D341Med (cell line): ENCODE results near the gene GPBP1.
"Not testable (repeated sequence)": the region's sequence is repeated elsewhere in the genome, so short reads cannot be mapped to it uniquely, and the experiment has no call there.

ENCODE experiments used
- DNase-seq: peaks from one replicate; pipeline ENCODE4 v3.0.0; 2012; ENCODE audit warnings: low spot score

The GPBP1 gene

DNA sequence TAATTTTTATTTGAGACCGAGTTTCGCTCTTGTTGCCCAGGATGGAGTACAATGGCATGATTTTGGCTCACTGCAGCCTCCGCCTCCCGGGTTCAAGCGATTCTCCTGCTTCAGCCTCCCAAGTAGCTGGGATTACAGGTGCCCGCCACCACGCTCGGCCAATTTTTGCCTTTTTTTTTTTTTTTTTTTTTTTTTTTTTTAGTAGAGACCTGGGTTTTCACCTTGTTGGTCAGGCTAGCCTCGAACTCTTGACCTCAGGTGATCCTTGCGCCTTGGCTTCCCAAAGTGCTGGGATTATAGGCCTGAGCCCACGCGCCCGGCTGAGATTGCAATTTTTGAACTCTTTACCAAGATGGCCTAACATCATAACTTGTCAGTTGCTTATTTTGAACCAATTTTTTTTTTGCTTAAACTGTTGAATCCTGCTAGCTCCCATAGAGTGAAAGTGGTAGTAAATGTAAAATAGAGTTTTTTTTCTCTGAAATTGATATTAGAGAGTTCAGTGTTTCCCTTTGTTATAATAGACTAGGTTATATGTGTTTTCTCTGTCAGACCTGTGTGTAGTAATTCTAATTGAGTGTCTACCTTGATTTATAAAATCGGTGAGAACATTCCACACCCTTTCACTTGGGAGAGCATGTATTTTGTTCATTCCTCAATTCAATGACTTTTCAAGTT is 3.8 kb downstream of the GPBP1 start:
- no peak for DNase-seq

DNA sequence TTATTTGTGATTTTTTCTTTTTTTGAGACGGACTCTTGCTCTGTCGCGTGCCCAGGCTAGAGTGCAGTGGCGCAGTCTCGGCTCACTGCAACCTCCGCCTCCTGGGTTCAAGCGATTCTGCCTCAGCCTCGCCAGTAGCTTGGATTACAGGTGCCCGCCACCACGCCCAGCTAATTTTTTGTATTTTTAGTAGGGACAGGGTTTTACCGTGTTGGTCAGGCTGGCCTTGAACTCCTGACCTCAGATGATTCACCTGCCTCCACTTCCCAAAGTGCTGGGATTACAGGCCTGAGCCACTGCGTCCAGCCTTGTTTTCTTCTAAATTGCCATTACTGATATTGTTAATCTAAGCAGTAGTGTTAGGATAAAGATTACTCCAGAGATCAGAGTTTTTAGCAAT is 4.4 kb downstream of the GPBP1 start:
- not testable (repeated sequence) for DNase-seq

DNA sequence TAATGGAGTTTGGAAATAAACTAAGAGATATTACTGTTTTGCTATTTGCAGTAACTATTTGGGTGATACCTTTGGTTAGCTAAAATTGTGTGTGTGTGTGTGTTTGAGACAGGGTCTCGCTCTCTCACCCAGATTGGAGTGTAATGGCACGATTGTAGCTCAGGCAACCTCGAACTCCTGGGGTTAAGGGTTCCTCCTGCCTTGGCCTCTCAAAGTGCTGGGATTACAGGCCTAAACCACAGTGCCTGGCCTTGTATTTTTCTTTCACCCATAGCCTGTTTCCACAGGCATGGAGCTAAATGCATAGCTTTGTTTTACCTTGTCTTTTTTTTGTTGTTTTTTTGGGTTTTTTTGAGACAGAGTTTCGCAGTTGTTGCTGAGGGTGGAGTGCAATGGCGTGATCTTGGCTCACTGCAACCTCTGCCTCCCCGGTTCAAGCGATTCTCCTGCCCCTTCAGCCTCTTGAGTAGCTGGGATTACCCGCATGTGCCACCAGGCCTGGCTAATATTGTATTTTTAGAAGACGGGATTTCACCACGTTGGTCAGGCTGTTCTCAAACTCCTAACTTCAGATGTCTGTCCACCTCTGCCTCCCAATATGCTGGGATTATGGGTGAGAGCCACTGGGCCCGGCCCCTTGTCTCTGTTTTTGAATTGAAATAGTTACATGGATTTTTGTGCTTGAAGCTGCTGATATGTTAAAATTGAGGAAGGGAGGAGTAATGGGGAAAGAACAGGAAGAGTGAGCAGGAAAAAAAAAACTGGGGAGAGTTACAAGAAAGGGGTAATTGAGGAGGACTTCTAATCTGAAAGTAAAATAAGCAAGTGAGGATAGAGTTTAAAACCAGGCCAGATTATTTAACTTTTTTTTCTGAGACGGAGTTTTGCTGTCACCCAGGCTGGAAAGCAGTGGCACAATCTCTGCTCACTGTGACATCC is 5.7 kb downstream of the GPBP1 start:
- no peak for DNase-seq

DNA sequence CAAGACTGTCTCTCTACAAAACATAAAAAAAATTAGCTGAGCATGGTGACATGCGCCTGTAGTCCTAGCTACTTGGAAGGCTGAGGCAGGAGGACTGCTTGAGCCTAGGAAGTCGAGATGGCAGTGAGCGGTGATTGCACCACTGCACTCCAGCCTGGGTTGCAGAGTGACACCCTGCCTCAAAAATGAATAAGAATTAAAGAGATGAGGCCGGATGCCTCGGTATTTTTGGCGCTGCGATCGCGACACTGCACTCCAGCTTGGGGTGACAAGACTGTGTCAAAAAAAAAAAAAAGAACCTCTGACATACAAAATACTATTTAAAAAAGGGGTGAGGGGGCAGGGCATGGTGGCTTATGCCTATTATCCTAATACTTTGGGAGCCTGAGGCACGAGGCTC is 7.3 kb downstream of the GPBP1 start:
- no peak for DNase-seq

DNA sequence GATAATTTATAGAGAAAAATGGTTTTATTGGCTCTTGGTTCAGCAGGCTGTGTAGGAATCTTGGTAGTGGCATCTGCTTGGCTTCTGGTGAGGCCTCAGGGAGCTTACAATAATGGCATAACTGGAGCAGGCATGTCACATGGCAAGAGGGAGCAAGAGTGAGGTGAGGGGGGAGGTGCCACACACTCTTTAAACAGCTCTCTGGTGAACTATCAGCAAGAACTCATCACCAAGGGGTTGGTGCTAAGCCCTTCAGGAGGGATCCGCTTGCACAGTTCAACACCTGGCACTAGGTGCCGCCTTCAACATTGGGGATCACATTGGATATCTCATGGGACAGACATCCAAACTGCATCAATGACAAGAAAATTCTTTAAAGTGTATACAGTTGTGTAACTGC is 10.5 kb downstream of the GPBP1 start:
- DNase-seq: no peak

DNA sequence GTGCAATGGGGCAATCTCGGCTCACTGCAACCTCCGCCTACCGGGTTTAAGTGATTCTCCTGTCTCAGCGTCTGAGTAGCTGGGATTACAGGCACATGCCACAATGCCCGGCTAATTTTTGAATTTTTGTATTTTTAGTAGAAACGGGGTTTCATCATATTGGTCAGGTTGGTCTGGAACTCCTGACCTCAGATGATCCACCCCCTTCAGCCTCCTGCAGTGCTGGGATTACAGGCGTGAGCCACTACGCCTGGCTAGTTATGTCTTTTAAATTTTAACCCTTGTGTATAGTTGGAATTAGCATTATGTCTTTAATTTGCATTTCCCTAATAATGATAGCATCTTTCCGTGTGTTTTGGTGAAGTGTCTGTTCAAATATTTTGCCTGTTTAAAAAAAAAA is 11.5 kb downstream of the GPBP1 start:
- no peak for DNase-seq

DNA sequence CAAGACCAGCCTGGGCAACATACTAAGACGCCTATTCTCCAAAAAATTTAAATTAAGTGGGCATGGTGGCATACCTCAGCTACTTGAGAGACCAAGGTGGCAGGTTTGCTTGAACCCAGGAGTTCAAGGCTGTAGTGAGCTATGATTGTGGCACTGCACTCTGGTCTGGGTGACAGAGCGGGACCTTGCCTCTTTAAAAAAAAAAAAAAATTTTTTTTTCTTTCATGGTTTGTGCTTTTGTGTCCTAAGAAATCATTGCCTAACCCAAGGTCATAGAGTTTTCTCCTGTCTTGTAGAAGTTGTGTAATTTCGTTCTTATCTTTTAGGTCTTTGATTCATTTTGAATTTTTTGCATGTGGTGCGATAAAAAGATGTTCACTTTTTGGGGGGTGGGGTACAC is 12.3 kb downstream of the GPBP1 start:
- no peak for DNase-seq

DNA sequence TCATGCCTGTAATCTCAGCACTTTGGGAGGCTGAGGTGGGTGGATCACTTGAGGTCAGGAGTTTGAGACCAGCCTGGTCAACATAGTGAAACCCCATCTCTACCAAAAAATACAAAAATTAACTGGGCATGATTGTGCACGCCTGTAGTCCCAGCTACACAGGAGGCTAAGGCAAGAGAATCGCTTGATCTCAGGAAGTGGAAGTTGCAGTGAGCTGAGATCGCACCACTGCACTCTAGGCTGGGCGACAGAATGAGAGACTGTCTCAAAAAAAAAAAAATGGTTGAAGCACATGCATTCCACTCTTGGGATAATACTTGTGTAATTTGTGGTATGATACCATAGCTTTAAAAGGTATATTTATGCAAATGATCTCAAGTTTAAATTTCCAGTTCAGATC is 14.1 kb downstream of the GPBP1 start:
- DNase-seq: not testable (repeated sequence)

DNA sequence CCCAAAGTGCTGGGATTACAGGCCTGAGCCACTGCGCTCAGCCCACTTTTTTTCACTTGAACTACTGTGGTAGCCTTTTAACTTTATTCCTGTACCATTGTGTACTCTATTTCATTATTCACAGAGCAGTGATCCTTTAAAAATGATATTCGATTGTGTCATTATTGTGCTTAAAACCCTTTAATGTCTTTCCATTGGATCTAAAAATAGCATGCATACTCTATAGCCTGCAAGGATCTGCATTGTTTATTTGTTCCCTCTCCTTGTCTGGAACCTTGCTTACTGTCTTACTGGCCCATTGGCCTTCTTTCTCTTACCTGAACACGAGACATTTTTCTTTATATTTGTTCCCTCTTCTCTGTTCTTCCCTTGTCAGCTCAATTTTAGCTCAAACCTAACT is 15.7 kb downstream of the GPBP1 start:
- no peak for DNase-seq

DNA sequence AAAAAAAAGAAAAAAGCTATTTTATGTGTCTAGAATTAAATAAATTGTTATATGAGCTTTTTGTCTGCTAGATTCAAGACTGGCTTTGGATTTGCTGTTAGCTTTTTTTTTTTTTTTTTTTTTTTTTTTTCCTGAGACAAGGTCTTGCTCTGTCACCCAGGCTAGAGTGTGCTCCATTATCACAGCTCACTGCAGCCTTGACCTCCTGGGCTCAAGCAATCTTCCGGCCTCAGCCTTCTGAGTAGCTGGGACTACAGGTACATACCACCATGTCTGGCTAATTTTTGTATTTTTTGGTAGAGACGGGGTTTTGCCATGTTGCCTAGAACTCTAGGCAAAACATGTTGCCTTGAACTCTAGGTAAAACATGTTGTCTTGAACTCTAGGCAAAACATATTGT is 16.7 kb downstream of the GPBP1 start:
- no peak for DNase-seq

DNA sequence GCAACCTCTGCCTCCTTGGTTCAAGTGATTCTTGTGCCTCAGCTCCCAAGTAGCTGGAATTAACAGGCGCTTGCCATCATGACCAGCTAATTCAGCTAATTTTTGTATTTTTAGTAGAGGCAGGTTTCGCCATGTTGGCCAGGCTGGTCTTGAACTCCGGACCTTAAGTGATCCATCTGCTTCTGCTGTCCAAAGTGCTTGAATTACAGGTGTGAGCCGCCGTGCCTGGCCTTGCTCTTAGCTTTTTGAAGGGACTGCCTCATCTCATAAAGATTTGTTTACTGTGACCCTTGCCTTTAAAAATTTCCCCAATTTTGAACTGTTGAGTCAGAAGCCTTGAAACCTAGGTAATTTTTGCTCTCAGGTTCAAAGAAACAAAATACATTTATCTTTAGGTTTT is 17.3 kb downstream of the GPBP1 start:
- no peak for DNase-seq

DNA sequence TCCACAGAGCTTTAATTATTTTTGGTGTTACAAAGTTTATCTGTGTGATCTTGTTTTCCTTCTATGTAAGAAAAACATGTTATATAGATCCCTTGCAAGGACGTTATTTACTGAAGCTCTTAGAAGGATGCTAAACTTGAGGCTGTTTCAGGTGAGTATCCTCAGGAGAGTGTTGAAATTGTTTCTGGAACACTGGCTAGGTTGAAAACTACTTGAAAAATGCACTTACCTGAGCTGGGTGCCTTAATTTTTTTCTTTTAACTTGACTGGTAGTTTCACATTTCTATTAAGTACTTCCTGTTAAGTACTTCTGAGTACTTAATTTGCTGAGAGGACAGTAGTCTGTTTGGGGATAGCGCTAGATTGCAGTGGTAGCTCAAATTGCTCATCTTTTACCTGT is 18.1 kb downstream of the GPBP1 start:
- no peak for DNase-seq

DNA sequence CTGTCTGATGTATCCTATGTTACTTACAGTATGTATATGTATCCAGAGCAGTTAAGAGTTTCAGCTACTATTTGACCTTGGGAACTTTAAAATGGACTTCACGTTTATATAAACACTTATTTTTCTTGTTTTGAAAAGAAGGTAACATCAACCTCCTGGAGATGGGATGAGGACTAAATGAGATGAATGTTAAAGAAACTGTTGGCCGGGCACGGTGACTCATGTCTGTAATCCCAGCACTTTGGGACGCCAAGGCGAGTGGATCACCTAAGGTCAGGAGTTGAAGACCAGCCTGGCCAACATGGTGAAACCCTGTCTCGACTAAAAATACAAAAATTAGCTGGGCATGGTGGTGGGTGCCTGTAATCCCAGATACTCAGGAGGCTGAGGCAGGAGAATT is 19.0 kb downstream of the GPBP1 start:
- not testable (repeated sequence) for DNase-seq

DNA sequence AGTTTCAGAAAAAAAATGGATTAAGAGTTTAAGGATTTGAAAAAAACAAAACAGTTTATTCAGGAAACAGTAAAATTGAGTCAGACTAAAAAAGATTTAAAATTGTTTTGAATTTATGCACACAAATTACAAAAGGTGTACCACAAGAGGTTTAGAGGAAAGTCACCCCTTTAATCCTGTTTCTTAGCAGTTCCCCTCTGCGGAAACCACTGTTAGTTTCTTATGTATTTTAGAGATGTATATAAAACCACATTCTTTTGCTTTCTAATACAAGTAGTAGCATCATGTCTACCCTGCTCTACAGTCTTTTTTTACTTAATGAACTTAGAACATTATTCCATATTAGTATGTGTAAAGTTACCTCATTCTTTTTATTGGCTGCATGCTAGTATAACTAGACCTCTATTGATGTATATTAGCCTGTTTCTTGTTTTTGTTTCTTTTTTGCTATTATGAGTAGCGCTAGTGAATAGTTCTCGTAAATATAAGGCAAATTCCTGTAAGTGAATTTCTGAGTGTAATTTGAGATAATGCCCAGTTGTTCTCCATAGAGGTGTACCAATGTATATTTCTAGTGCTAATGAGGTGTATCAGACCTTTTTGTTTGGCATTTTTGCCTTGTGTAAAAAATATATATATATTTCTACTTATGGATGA is 20.0 kb downstream of the GPBP1 start:
- DNase-seq: no peak

DNA sequence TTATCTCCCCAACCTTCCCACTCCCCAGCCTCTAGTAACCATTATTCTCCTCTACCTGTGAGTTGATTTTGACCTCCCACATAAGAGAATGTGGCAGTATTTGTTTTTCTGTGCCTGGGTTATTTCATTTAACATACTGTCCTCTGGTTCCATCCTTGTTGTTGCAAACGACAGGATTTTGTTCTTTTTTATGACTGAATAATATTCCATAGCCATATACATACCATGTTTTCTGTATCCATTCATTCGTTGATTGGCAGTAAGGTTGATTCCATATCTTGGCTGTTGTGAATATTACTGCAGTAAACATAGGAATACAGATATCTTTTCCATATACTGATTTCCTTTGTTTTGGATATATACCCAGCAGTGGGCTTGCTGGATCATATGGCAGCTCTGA is 20.8 kb downstream of the GPBP1 start:
- no peak for DNase-seq

DNA sequence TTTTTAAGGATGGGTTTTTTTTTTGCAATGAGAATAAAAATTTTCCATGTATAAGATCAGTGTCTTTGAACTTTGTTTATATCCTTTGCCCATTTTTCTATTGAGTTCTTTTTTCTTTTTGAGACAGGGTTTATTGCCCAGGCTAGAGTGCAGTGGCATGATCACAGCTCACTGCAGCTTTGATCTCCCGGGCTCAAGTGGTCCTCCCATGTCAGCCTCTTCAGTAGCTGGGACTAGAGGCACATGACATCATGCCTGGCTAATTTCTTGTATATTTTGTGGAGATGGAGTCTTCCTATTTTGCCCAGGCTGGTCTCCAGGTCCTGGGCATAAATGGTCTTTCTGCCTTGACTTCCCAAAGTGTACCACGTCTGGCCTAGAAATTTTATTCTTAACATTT is 21.2 kb downstream of the GPBP1 start:
- no peak for DNase-seq

DNA sequence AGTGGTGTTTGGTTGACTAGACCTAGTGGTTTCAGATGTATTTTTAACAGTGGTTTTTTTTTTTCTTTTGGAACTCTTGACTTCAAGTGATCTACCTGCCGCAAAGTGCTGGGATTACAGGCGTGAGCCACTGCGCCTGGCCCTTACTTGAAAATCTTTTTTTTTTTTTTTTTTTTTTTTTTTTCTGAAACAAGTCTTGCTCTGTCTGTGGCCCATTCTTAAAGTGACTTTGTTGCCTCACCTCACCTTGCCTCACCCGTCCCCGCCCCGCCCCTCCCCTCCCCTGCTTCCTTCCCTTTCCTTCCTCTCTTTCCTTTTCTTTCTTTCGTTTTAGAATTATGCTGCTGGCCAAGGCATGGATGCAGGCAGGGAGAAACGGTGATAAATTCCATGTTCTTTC is 26.0 kb downstream of the GPBP1 start:
- DNase-seq: no peak

DNA sequence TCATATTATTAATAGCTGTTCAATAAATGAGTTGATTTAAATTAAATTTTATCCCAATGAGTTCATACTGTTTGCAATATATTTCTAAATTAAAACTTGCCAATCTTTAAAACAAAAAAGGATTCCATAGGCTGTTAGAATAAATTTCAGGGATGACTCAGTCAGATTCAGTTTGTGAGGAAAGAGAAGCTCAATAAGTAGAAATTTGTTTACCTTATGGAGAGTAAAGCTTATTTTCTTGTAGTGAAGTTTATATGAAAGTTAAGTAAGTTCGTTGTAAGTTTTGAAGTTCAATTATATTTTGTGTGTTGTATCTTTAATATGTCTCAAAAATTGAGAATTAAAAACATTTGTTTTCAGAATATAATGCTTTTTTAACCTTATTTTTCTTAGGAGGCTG is 29.0 kb downstream of the GPBP1 start:
- no peak for DNase-seq

DNA sequence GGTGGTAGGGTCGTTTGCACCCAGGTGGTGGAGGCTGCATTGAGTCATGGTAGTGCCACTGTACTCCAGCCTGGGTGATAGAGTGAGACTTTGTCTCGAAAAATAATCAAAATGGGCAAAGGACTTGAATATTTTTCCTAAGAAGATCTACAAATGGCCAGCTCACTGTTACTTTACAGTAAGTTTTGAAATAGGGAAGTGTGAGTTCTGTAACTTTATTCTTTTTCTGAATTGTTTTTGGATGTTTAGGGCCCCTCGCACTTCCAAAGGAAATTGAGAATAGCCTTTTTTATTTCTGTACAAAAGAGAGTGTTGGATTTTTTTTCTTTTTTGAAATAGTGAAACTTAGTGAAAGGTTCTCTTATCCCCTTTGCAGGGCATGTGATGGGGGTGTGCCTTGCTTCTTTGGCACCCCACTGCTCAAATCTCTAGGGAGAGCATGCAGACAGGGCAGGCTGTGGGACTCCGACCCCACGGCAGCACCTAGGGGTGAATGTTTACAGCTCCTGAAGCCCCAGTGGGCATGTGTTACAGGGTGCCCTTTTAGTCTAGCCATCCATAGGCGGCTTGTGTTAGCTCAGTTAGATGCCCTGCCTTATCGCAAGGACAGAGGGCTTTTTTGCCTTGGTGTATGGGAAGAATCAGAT is 33.3 kb downstream of the GPBP1 start:
- no peak for DNase-seq

DNA sequence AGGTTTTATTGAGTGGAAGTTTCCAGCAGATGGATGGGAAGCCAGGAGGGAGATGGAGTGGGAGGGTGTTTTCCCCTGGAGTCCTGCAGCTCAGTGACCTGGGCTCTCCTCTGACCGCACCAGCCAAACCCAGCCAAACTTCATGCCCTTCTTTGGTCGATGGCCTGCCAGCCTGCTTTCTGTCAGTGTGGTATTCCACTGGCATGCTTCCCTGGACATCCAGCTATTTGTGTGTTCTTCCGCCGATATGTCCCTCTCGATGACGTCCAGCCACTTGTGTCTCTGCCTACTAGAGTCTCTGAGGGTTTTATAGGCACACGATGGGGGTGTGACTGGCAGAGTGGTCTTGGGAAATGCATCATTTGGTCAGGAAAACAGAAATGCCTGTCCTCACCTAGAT is 33.8 kb downstream of the GPBP1 start:
- DNase-seq: no peak

DNA sequence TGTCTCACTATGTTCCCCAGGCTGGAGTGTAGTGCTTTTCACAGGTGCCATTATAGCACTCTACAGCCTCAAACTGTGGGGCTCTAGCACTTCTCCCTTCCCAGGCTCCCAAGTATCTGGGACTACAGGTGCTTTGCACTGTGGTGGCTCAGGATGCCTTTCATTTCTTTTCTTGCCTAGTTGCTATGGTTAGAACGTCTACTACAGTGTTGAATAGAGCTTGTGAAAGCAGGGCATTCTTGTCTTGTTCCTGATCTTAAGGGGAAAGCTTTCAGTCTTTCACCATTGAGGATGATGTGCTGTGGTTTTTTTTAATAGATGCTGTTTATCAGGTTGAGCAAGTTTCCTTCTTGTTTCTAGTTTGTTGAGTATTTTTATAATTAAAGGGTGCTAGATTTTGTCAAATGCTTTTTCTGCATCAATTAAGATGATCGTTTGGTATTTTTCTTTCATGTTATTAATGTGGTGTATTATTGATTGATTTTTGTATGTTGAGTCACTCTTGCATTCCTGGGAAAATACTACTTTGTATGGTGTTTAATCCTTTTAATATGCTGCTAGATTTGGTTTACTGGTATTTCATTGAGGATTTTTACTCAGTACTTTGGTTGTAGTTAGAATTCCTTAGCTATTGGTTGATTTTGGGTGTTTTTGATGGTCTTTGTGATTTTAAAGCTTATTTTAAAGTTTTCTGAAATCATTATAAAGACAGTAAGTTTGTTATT is 35.6 kb downstream of the GPBP1 start:
- DNase-seq: no peak

DNA sequence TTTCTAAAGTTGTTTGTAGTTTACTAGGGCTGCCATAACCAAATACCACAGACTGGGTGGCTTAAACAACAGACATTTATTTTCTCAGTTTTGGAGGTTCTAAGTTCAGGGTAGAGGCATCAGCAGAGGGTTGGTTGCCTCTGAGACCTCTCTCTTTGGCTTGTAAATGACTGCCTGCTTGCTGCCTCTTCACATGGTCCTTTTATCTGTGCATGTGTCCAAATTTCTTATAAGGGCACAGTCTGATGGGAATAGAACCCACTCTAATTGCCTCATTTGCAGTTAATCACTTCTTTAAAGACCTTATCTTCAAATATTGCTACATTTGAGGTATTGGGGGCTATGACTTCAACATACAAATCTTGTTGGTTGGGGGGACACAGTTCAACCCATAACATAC is 36.8 kb downstream of the GPBP1 start:
- DNase-seq: no peak
